GM21447 (cell line): ENCODE data around the gene ARF6.
"Not testable (repeated sequence)": the region's sequence is repeated elsewhere in the genome, so short reads cannot be mapped to it uniquely, and the experiment has no call there.

Experiments
- ATAC-seq: cut with Tn5 transposase; IDR thresholded peaks from one replicate; pipeline ENCODE4 v1.9.1; 2021; ENCODE audit not compliant: unreplicated experiment

Gene ARF6

DNA sequence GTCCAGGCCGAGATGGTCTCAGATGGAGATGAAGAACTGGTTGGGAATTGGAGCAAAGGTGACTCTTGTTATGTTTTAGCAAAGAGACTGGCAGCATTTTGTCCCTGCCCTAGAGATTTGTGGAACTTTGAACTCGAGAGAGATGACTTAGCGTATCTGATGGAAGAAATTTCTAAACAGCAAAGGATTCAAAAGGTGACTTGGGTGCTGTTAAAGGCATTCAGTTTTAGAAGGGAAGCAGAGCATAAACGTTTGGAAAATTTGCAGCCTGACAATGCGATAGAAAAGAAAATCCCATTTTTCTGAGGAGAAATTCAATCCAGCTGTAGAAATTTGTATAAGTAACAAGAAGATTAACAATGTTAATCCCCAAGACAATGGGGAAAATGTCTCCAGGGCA is 44.0 kb downstream of the ARF6 start:
- not testable (repeated sequence) for ATAC-seq

DNA sequence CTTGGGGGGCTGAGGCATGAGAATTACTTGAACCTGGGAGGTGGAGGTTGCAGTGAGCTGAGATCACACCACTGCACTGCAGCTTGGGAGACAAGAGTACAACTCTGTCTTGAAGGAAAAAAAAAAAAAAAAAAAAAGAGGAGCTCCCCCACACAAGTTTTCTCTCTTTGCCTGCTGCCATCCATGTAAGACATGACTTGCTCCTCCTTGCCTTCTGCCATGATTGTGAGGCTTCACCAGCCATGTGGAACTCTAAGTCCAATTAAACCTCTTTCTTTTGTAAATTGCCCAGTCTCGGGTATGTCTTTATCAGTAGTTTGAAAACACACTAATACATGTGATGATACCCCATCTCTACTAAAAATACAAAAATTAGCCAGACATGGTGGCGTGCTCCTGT is 46.3 kb downstream of the ARF6 start:
- ATAC-seq = not testable (repeated sequence)

DNA sequence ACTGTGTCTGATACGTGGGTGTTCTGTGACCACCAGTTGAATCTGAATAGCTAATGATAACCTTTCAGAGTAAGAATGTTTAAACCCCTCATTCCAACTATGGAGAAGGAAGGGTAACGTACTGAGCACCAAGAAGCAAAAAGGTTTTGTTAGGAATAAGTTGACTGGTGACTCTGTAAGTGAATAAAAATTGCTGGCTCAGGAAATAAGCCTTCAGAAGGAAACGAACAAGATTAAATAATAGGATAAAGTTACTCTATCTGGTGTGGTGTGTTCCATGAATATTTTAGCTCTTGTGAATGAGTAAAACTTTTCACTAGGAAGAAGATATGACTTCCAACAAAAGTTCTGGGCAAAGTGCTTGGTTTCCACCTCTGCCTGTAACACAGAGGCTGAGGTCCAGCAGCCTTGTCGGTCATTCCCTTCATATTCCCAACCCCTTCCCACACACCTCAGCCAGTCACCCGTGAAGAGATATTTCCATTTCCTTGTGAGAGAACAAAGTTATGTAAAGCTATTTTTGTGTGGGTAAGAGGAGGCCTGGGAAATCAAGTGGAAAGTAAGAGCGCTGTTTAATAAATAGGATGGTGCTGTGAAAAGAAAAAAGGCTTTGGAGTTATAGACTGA is 47.1 kb downstream of the ARF6 start:
- ATAC-seq = no peak

DNA sequence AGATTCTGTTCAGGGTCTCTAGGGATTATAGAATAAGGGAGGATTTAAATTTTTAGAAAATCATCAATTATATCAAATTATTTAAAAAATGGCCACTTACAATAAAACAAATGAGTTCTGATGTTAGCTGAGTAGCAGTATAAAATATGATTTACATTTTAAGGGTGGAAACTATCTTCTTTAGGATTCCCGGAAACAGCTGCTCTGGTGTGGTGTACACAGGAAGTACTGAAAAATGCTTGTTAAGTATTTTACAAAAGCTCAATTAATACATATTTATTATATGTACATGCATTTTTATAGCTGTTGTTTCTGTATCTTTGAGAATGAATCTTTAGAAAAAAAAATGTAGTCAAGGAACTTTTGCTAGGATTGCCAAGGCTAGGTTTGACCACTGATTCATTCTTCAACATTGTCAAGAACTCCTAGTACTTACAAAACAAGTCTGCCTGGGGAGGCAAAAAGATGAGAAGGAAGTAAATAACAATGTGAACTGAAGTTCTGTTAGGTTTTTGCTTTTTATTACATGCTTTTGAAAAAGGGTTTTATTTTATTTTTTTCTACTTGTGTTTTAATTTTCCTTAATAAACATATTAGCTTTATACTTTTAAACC is 48.0 kb downstream of the ARF6 start:
- ATAC-seq = no peak

DNA sequence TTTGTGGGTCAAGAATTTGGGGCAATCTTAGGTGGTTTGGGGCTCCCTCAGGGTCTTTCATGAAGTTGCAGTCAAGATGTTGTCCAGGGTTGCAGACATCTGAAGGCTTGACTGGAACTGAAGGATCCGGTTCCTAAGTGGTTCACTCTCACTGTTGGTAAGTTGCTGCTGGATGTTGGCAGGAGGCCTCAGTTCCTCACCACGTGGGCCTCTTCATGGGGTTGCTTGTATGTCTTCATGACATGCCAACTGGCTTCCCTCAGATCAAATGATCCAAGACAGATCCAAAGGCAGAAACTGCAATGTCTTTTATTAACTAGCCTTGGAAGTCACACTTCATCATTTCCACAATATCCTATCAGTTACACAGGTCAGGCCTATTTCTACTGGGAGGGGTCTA is 49.2 kb downstream of the ARF6 start:
- no peak for ATAC-seq

DNA sequence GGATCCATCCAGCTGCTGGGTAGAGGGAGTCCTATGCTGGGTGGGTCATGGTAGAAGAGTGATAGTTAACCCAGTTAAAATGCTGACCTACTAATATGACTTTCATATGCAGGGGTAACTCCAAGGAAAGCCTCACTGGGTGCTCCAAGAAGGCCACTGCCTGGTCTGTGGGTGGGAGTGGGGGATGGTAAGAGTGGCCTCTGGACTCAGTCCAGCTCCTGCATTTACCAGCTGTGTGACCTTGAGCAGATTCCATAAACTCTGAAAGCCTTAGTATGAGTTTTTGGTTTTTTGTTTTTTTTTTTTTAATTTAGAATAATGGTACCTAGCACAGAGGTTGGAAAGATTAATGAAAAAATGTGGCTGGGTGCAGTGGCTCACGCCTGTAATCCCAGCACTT is 51.6 kb downstream of the ARF6 start:
- no peak for ATAC-seq

DNA sequence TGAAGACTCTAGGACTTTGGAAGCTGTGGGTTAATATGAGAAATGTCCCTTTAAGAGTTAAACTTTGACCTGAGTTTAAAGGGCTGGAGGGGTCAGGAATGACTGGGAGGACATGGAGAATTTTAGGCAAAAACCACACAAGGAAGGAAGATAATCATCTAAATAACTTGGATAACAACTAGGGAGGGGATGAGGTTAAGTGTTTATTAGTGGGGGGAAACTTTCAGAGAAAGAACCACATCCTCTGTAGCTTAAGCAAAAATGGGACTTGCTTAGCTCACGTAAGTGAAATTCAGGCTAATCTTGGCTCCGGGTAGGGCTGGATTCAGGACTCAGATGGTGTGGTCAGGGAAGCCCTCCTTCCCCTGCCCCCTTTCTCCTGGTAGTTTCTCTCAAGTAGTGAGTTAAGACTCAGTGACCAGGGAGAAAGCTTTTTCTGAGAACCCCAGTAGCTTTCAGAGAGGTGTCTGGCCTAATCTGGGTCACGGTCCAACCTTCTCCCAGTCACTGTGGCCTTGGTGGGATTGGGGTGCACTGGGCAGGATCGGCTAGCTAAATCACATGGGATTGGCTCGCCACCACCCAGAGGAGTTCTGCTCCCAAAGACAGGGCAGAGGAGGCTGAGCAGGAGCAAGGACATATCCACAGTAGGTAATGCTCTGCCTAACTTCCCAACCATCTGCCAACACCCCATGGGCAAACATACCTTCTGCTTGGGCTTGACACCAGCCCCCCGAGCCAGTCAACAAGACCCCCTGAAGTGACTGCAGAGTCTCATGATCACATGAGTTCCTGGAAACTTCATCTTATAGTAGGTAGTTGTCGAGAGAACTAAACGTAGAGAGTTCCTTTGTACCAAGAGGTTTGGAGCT is 52.8 kb downstream of the ARF6 start:
- ATAC-seq = no peak
